ENCODE measurements around the gene KXD1.

GRCh38 chr19:18523841-18524240, 33.8 kb upstream of the KXD1 start:
- TF ChIP-seq, protein P1, sequence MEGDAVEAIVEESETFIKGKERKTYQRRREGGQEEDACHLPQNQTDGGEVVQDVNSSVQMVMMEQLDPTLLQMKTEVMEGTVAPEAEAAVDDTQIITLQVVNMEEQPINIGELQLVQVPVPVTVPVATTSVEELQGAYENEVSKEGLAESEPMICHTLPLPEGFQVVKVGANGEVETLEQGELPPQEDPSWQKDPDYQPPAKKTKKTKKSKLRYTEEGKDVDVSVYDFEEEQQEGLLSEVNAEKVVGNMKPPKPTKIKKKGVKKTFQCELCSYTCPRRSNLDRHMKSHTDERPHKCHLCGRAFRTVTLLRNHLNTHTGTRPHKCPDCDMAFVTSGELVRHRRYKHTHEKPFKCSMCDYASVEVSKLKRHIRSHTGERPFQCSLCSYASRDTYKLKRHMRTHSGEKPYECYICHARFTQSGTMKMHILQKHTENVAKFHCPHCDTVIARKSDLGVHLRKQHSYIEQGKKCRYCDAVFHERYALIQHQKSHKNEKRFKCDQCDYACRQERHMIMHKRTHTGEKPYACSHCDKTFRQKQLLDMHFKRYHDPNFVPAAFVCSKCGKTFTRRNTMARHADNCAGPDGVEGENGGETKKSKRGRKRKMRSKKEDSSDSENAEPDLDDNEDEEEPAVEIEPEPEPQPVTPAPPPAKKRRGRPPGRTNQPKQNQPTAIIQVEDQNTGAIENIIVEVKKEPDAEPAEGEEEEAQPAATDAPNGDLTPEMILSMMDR (IDR thresholded peaks at IDR 0.05): no peak
- no peak for TF ChIP-seq POLR2A (IDR thresholded peaks at IDR 0.05)
- no peak for TF ChIP-seq EP300 (IDR thresholded peaks at IDR 0.05)
